Measurements from ENCODE around the gene COTL1. TPM values are rescaled to one million over a fixed set of nuclear protein-coding genes. Genes with fewer than 3 reads are reported as not detected.

The COTL1 gene
- total RNA-seq, 2 experiments from 2014 or later, result 664 to 677 TPM

GRCh38 chr16:84650062-84650991 is 32.4 kb upstream of the COTL1 start:
- ATAC-seq, result no peak

GRCh38 chr16:84649511-84649861 is 31.6 kb upstream of the COTL1 start:
- ATAC-seq (no peak), DNase-seq (no peak)
- Mint-ChIP-seq H3K27ac (peak overlapping the region; percentile 68), H3K27me3 (peaks cover 2% of the 10 kb centered on the region), H3K36me3 (ENCODE audit: low read depth) (peaks cover 25% of the 10 kb centered on the region), H3K9me3 (no peaks in the 10 kb centered on the region), H3K4me3 (peak overlapping the region; percentile 76), H3K4me1 (ENCODE audit: low read depth) (peaks cover 41% of the 10 kb centered on the region)
- ChIA-PET CTCF (interaction anchor here (1.1 to 7.2 kb wide), 6 partner anchors 20 to 139 kb away, joined by 3 to 47 read pairs (median 14); no protein-coding TSS in a partner anchor), POLR2A (interaction anchor here (1.1 kb wide), 1 partner anchor 49 kb away, joined by 4 read pairs; no protein-coding TSS in a partner anchor)
- TF ChIP-seq, protein P1, sequence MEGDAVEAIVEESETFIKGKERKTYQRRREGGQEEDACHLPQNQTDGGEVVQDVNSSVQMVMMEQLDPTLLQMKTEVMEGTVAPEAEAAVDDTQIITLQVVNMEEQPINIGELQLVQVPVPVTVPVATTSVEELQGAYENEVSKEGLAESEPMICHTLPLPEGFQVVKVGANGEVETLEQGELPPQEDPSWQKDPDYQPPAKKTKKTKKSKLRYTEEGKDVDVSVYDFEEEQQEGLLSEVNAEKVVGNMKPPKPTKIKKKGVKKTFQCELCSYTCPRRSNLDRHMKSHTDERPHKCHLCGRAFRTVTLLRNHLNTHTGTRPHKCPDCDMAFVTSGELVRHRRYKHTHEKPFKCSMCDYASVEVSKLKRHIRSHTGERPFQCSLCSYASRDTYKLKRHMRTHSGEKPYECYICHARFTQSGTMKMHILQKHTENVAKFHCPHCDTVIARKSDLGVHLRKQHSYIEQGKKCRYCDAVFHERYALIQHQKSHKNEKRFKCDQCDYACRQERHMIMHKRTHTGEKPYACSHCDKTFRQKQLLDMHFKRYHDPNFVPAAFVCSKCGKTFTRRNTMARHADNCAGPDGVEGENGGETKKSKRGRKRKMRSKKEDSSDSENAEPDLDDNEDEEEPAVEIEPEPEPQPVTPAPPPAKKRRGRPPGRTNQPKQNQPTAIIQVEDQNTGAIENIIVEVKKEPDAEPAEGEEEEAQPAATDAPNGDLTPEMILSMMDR (IDR thresholded peaks at IDR 0.05), result no peak
- intact Hi-C loops (cut with micrococcal nuclease), result loop anchor here (10.0 kb wide), 1 partner anchor 305 kb away; no protein-coding TSS in a partner anchor

More at GRCh38 chr16:84650062-84650991, 32.4 kb upstream of the COTL1 start:
- H3K27me3 Mint-ChIP-seq, result peaks cover 2% of the 10 kb centered on the region
- H3K4me3 Mint-ChIP-seq, result peak overlapping the region; percentile 52
- ChIA-PET POLR2A (interaction anchor here (0.6 to 1.0 kb wide), 2 partner anchors 24 to 79 kb away, joined by 3 read pairs; no protein-coding TSS in a partner anchor), CTCF (interaction anchor here (1.1 to 7.2 kb wide), 5 partner anchors 21 to 102 kb away, joined by 3 to 47 read pairs (median 21); no protein-coding TSS in a partner anchor)
- DNase-seq, result no peak
- H3K4me1 Mint-ChIP-seq (ENCODE audit: low read depth), result peaks cover 46% of the 10 kb centered on the region
- H3K27ac Mint-ChIP-seq, result no peak overlapping the region
- peaks cover 30% of the 10 kb centered on the region for H3K36me3 Mint-ChIP-seq (ENCODE audit: low read depth)
- TF ChIP-seq, protein P1 (IDR thresholded peaks at IDR 0.05), result no peak
- intact Hi-C loops (cut with micrococcal nuclease), result no loop called here
- no peaks in the 10 kb centered on the region for H3K9me3 Mint-ChIP-seq

DNA sequence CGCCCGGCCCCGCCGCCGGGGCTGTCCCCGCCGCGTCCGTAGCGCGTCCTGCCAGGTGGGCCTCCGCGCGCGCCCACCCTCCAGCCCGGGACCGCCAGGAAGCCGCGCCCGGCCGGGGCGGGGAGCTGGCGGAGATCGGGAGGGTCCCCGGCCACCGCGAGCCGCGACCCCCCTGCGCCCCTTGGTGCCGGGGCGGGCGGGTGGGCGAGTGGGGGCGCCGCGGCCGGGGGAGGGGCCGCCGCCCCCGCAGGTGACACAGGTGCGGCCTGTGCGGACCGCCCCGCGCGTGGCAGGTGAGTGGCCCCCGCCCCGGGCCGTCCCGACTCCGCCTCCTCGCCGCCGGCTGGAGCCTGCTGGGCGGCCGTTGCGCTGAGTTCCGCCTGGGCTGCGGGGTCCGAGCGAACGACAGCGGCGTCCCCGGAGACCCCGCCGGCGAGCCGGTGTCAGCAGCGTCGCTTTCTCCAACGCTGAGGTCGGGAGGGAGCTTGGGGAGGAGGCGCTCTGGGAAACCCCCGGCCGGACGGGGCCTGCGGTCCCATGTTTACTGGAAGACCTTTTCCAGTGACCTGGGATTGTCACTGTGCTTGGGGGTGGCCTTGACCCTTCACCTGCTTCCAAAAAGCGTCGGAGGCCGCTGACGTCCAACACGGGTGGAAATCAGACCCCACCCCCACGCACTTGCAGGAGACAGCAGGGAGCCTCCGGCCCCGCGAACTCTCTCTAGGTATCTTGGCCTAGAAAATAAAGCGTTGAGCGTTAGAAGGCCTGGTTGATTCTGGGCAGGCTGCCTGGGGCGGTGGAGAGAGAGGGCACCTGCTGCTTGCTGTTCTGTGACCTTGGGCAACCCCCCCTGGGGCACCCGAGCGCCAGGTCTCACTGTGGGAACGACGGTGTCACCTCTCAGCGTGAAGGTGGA is 31.0 kb upstream of the COTL1 start:
- Mint-ChIP-seq H3K4me1 (ENCODE audit: low read depth) (peaks cover 38% of the 10 kb centered on the region), H3K9me3 (no peaks in the 10 kb centered on the region)
- POLR2A ChIA-PET, result interaction anchor here (0.8 to 1.5 kb wide), 4 partner anchors 9 to 52 kb away, joined by 3 to 4 read pairs (median 3); no protein-coding TSS in a partner anchor

GRCh38 chr16:84647828-84648594 is 30.1 kb upstream of the COTL1 start, which contains the start of gene KLHL36:
TSS of gene KLHL36 (plus strand) at chr16:84648511. CDS start at chr16:84650868, 2,357 bp downstream.
- Mint-ChIP-seq H3K27ac (peak within 1 kb of the TSS; percentile 83), H3K27me3 (peaks cover 2% of the 10 kb centered on the region), H3K4me1 (ENCODE audit: low read depth) (peaks cover 35% of the 10 kb centered on the region), H3K36me3 (ENCODE audit: low read depth) (peaks cover 23% of the 10 kb centered on the region), H3K9me3 (no peaks in the 10 kb centered on the region), H3K4me3 (peak within 1 kb of the TSS; percentile 77)
- ChIA-PET POLR2A (interaction anchor here (0.7 to 1.5 kb wide), 5 partner anchors 10 to 79 kb away, joined by 3 read pairs; no protein-coding TSS in a partner anchor), CTCF (interaction anchor here (1.7 to 7.2 kb wide), 5 partner anchors 25 to 137 kb away, joined by 4 to 47 read pairs (median 21); no protein-coding TSS in a partner anchor)
- TF ChIP-seq, protein P1 (IDR thresholded peaks at IDR 0.05), result no peak
- peak; percentile 89 for ATAC-seq
- peak; percentile 67 for DNase-seq
- intact Hi-C loops (cut with micrococcal nuclease), result loop anchor here (10.0 kb wide), 1 partner anchor 307 kb away; no protein-coding TSS in a partner anchor

More for the DNA sequence above, 31.0 kb upstream of the COTL1 start:
- peak; percentile 53 for DNase-seq
- Mint-ChIP-seq H3K27me3 (peaks cover 2% of the 10 kb centered on the region), H3K4me3 (peak overlapping the region; percentile 76), H3K27ac (peak overlapping the region; percentile 68), H3K36me3 (ENCODE audit: low read depth) (peaks cover 25% of the 10 kb centered on the region)
- CTCF ChIA-PET, result interaction anchor here (1.1 to 7.2 kb wide), 7 partner anchors 20 to 138 kb away, joined by 3 to 47 read pairs (median 7); no protein-coding TSS in a partner anchor
- TF ChIP-seq, protein P1 (IDR thresholded peaks at IDR 0.05), result no peak
- intact Hi-C loops (cut with micrococcal nuclease), result loop anchor here (10.0 kb wide), 1 partner anchor 306 kb away; no protein-coding TSS in a partner anchor
- peak; percentile 66 for ATAC-seq
